DND-41 (cell line): ENCODE measurements around the gene CHST3.

Source experiments
- CTCF ChIP-seq: IDR thresholded peaks from 2 replicates; pipeline ENCODE4 v1.5.1; 2012; ENCODE audit warnings: borderline replicate concordance, low read length, moderate library complexity, mild to moderate bottlenecking; ENCODE audit not compliant: poor library complexity, severe bottlenecking; ENCODE audit errors: extremely low read depth
- EZH2 ChIP-seq: IDR thresholded peaks from 3 replicates; pipeline ENCODE4 v1.6.1; 2012; ENCODE audit warnings: borderline replicate concordance, low read depth, mild to moderate bottlenecking, moderate library complexity, low read length, inconsistent platforms; ENCODE audit not compliant: severe bottlenecking

GRCh38 chr10:72034761-72035160 lies 70.6 kb downstream of the CHST3 start:
- no peak for TF ChIP-seq CTCF
- no peak for TF ChIP-seq EZH2
